PC-9 (cell line): Measurements from ENCODE around the gene TTC7B.

Source experiments
- CTCF ChIP-seq: fragments of 200-600 bp; sonication (generic); conservative IDR thresholded peaks from 2 replicates; pipeline ENCODE4 v1.6.1; 2017; ENCODE audit warnings: mixed run types, antibody characterized with exemption, mild to moderate bottlenecking, moderate library complexity
- EZH2 ChIP-seq: fragments of 200-600 bp; sonication (generic); IDR thresholded peaks from 2 replicates; pipeline ENCODE4 v1.8.0; 2017; ENCODE audit warnings: antibody characterized with exemption, low read depth

GRCh38 chr14:90829677-90830076, 13.4 kb upstream of the TTC7B start:
- TF ChIP-seq CTCF, result no peak
- no peak for TF ChIP-seq EZH2
